ENCODE measurements around the gene ST8SIA1.

ST8SIA1 gene

GRCh38 chr12:22332202-22332601 lies 2.3 kb downstream of the ST8SIA1 start:
- DNase-seq (ENCODE audit: low read depth in 2 of 3, low spot score in 1 of 3), result no peak

DNA sequence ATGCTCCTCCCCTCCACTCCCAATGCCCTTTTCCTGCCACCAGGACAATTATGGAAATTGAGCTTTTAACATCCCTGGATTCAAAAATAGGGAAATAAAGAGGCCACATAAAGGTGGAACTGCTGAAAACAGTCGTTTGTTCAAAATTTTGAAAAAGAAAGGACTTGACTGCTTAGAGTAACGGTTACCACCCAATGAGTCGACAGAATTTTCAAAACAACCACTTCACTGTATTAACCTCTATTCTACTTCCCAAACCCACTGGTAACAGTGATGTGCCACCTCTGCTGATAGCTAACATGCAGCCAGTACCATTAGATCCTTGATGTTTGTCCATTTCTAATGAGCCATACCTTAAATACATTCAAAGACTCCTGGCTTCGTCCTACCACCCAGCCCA lies 4.9 kb downstream of the ST8SIA1 start:
- no peak for DNase-seq (ENCODE audit: low read depth in 2 of 3, low spot score in 1 of 3)

DNA sequence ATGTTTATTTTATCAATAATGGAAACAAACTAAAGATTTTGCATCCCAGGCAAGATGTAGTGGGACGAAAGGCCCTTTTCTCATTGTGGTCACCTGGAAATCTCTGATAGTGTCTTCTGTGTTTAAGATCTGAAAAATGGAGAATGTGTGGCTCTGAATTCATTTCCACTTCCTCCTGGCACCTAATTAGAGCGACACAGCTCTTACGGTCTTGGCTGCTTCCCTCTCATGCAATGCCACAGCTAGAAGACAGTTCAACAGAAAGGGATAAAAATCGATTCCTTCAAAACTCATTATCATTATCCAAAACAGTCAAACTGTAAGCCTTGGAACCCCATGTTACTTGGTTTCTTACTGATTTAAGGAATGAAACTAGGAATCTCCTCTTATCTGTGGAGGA lies 9.3 kb downstream of the ST8SIA1 start:
- no peak for DNase-seq (ENCODE audit: low read depth in 2 of 3, low spot score in 1 of 3)

DNA sequence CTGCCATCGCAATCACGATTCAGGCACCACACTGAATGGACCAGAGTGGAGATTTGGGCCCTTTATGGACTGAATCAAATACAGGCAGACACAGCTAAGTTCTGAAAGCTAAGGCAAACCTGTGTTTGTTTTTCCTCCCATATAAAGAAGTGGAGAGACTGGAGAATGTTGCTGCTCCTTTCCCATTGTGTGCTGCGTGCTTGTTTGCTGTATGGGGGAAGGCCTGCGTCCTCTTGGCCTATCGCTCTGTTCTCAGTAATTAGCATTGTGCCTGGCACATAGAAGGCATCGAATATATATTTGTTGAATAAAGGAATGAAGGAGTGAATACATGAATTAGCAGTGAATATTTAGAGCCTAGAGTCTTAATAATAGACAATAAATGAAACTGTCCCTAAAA lies 12.4 kb downstream of the ST8SIA1 start:
- DNase-seq (ENCODE audit: low read depth in 2 of 3, low spot score in 1 of 3), result no peak

- DNase-seq (ENCODE audit: low read depth in 2 of 3, low spot score in 1 of 3), result no peak
These were observed 12.9 kb downstream of the ST8SIA1 start for GRCh38 chr12:22321638-22322037.

DNA sequence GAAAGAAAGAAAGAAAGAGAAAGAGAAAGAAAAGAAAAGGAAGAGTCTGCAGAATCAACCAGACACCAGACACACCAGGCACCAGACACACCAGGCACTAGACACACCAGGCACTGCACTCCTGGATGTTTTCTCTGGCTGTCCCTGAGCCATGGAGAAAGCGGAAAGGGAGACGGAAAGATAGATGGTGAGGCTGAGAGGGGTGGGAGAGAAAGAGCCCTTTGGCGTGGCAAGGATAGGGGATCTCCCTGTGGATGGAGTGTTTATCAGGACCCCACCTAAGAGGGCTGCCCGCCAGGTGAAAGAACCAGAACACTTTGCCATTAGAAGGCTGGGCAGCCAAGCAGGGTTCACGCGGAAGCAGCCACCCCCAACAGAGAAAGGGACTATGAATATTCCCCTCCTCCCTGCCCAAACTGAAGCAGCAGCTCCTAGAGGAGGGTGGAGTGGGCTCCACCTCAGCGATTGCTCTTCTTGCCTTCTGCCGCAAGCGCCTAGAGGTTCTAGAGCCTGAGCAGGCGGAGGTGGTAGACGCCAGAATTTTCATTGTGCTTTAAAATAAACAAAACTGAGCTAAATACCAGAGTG lies 13.4 kb downstream of the ST8SIA1 start:
- DNase-seq (ENCODE audit: low read depth in 2 of 3, low spot score in 1 of 3), result no peak

GRCh38 chr12:22318108-22318737 lies 16.3 kb downstream of the ST8SIA1 start:
- no peak for DNase-seq (ENCODE audit: low read depth in 2 of 3, low spot score in 1 of 3)

- DNase-seq (ENCODE audit: low read depth in 2 of 3, low spot score in 1 of 3), result no peak
These were observed 20.6 kb downstream of the ST8SIA1 start for GRCh38 chr12:22313963-22314330.

DNA sequence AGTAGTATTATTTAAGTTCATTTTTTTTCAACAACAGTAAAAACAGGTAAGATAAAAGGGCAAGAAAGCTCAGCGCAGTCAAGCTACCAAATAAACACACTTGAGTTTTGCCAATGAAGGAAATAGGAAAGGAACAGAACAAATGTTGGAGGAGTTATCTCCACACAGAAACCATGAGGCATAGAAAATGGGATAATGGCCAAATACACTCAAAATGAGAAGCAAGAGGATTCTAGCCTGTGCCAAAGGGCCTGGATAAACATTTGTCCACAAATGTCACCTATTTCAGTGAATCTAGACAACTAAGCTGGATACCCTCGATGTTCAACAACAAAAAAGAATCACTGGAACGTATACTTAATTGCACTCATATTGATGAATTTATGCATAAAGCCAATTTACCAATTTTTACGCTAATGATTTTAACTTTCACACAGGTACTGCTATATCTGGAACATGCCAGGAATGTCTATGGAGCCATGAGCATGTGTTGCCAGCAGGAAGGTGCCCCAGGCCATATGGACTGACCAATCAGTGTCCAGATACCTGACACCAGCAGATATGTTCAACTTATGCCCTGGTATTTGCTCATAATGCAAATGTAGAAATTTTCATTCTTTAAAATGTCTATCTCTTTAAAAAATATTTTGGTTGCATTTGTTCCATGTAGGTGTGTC lies 21.1 kb downstream of the ST8SIA1 start:
- DNase-seq (ENCODE audit: low read depth in 2 of 3, low spot score in 1 of 3), result no peak

DNA sequence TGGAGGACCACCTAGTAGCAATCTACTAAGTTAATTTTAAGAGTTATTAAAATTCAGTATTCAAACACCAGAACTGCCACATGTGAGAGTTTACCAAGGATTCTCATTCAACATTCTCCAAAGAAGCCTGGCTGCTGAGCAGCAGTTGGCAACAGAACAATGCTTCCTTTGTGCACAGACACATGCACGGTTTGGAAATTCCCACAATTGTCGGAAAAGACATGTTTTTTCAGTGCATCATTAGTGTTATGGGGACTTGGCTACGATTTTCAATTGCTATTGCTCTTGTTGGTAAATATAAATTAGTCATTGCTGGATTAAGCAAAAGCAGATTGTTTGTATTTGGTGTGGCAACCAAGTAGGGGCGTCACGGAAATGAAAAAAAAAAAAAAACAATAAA lies 22.2 kb downstream of the ST8SIA1 start:
- no peak for DNase-seq (ENCODE audit: low read depth in 2 of 3, low spot score in 1 of 3)

GRCh38 chr12:22310709-22311108 lies 23.8 kb downstream of the ST8SIA1 start:
- DNase-seq (ENCODE audit: low read depth in 2 of 3, low spot score in 1 of 3), result no peak

GRCh38 chr12:22310275-22310674 lies 24.2 kb downstream of the ST8SIA1 start:
- DNase-seq (ENCODE audit: low read depth in 2 of 3, low spot score in 1 of 3), result no peak

- DNase-seq (ENCODE audit: low read depth in 2 of 3, low spot score in 1 of 3), result no peak
These were observed 26.7 kb downstream of the ST8SIA1 start for GRCh38 chr12:22307811-22308210.

DNA sequence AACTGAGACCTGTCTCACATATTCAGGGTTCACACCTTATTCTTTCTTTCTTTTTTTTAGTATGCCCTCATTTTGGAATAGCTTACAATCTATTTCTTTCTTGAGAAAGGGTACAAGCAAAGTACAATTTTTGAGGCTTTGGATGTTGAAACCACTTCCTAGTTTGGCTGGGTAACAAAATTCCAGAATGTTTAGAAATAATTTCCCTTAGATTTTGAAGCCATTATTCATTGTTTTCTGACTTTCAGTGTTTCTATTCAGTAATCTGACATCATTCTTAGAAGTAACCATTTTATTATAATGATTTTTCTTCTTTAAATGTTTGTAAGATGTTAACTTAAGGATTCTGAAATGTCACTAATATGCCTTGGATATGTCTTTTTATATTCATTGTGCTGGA lies 28.2 kb downstream of the ST8SIA1 start:
- DNase-seq (ENCODE audit: low read depth in 2 of 3, low spot score in 1 of 3), result no peak

DNA sequence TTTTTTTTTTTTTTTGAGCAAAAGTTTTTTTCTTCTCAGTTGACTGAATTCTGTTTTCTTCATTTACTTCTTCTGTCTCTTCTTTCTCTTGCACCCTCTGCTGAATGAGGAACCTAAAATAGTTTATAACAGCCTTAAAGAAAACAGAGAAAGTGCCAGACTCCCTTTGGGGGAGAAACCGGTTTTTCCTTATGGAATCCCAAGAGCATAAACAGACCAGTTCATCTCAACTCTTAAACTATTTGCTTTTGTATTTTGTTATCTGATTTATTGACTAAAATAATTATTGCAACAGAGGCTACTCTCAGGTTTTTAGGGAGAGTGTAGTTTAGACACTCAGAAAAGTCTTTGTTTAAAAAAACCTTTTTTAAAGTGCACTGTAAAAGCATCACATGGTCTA lies 30.2 kb downstream of the ST8SIA1 start:
- DNase-seq (ENCODE audit: low read depth in 2 of 3, low spot score in 1 of 3), result no peak

DNA sequence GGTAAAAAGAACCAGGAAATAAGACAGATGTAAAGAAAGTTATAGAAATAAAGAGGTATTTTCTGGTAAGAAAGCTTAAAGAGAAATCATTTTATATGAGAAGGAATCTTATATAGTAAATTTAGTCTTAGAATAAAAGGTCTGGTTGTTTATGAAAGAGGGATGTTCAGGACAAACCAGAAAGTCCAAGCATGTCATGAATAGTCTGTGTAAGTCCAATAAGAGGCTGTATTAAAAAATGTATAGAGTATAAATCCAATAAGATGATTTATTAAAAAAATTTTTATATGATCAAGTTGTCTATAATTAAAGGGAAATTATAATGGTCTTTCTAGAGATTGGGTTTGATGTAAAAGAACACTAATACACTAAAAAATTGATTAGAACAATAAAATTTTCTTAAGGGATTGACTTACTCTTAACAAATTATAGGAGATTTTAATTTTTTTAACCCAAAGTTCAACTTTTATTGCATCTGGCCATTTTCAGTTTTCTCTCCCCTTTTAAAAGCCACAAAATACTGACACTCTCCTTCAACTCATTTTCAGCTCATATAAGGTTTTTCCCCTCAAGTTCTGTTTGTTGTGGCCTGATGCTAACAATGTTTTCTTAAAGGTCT lies 35.1 kb downstream of the ST8SIA1 start:
- no peak for DNase-seq (ENCODE audit: low read depth in 2 of 3, low spot score in 1 of 3)

- no peak for DNase-seq (ENCODE audit: low read depth in 2 of 3, low spot score in 1 of 3)
These were observed 45.3 kb downstream of the ST8SIA1 start for GRCh38 chr12:22289250-22289649.

- DNase-seq (ENCODE audit: low read depth in 2 of 3, low spot score in 1 of 3), result peak in 1 of 3 donors; percentile 32
These were observed 46.5 kb downstream of the ST8SIA1 start for GRCh38 chr12:22287776-22288621.

- DNase-seq (ENCODE audit: low read depth in 2 of 3, low spot score in 1 of 3), result no peak
These were observed 47.4 kb downstream of the ST8SIA1 start for GRCh38 chr12:22287101-22287500.

GRCh38 chr12:22286569-22286968 lies 47.9 kb downstream of the ST8SIA1 start:
- no peak for DNase-seq (ENCODE audit: low read depth in 2 of 3, low spot score in 1 of 3)

GRCh38 chr12:22285846-22286245 lies 48.7 kb downstream of the ST8SIA1 start:
- no peak for DNase-seq (ENCODE audit: low read depth in 2 of 3, low spot score in 1 of 3)
